Osteoblast (primary cell): ENCODE measurements around the gene GRB10. TPM values are rescaled to one million over a fixed set of nuclear protein-coding genes. Genes with fewer than 3 reads are reported as not detected.
A peak's percentile ranks its signal among the peaks of the same experiment; 100 is the strongest.

Source experiments
- DNase-seq: peaks from one replicate; pipeline ENCODE4 v3.0.0; 2011; ENCODE audit warnings: low spot score, mixed read lengths; ENCODE audit not compliant: insufficient read length; ENCODE audit errors: missing footprints
- H2AFZ ChIP-seq: 2 replicates; pipeline ENCODE4 v1.6.0; 2011; ENCODE audit warnings: mild to moderate bottlenecking, low read length
- H3K27ac ChIP-seq: 2 replicates; pipeline ENCODE4 v1.5.1; 2011; ENCODE audit warnings: mild to moderate bottlenecking, low read depth, low read length, moderate library complexity
- H3K27me3 ChIP-seq: 2 replicates; pipeline ENCODE4 v1.6.0; 2012; ENCODE audit warnings: mild to moderate bottlenecking, control low read depth, inconsistent platforms, low read length, moderate library complexity; ENCODE audit not compliant: insufficient read depth
- H3K36me3 ChIP-seq: 2 replicates; pipeline ENCODE4 v1.5.1; 2011; ENCODE audit warnings: mild to moderate bottlenecking, low read length, control low read depth, moderate library complexity; ENCODE audit not compliant: insufficient read depth
- H3K4me1 ChIP-seq: 2 replicates; pipeline ENCODE4 v1.5.1; 2011; ENCODE audit warnings: mild to moderate bottlenecking, low read length, control low read depth, moderate library complexity; ENCODE audit not compliant: insufficient read depth
- H3K4me2 ChIP-seq: 2 replicates; pipeline ENCODE4 v1.6.0; 2011; ENCODE audit warnings: mild to moderate bottlenecking, low read length; ENCODE audit not compliant: insufficient read depth
- H3K4me3 ChIP-seq: fragments of 200-600 bp; sonication (generic); 3 replicates; pipeline ENCODE4 v1.5.1; 2012; ENCODE audit warnings: mild to moderate bottlenecking, low read length, inconsistent platforms; ENCODE audit not compliant: insufficient read depth
- H3K79me2 ChIP-seq: 2 replicates; pipeline ENCODE4 v1.6.0; 2012; ENCODE audit warnings: mild to moderate bottlenecking, low read length, control low read depth, inconsistent platforms; ENCODE audit not compliant: insufficient read depth
- H3K9me3 ChIP-seq: 2 replicates; pipeline ENCODE4 v1.5.1; 2011; ENCODE audit warnings: low read depth, low read length, control low read depth
- H4K20me1 ChIP-seq: 2 replicates; pipeline ENCODE4 v1.6.0; 2012; ENCODE audit warnings: mild to moderate bottlenecking, low read length, control low read depth; ENCODE audit not compliant: insufficient read depth
- CTCF ChIP-seq: IDR thresholded peaks from 2 replicates; pipeline ENCODE4 v1.5.1; 2011; ENCODE audit warnings: mild to moderate bottlenecking, low read depth, low read length, moderate library complexity; ENCODE audit errors: extremely low read depth
- total RNA-seq: library from RNA; depleted of rRNA; stranded (reverse); fragments of >200 nt; gene quantifications from 2 replicates; pipeline ENCODE4 v1.2.3, GENCODE V29; 2012

GRB10 gene
- total RNA-seq, 1 donor = 62.6 TPM

- Histone ChIP-seq H4K20me1 (peaks cover 3% of the 10 kb centered on the region), H3K79me2 (no peaks in the 10 kb centered on the region), H2AFZ (no peak overlapping the region), H3K36me3 (peaks cover 38% of the 10 kb centered on the region), H3K27me3 (no peaks in the 10 kb centered on the region), H3K4me3 (no peak overlapping the region), H3K27ac (no peak overlapping the region), H3K9me3 (no peaks in the 10 kb centered on the region), H3K4me2 (no peak overlapping the region), H3K4me1 (no peaks in the 10 kb centered on the region)
- no peak for DNase-seq
- no peak for TF ChIP-seq CTCF
Observed at GRCh38 chr7:50598460-50599343, 184.0 kb downstream of the GRB10 start.

GRCh38 chr7:50596484-50596883, 186.2 kb downstream of the GRB10 start:
- Histone ChIP-seq H2AFZ (no peak overlapping the region), H3K4me3 (no peak overlapping the region), H3K27ac (no peak overlapping the region), H3K36me3 (peaks cover 37% of the 10 kb centered on the region), H3K79me2 (no peaks in the 10 kb centered on the region), H4K20me1 (no peaks in the 10 kb centered on the region), H3K4me1 (no peaks in the 10 kb centered on the region), H3K27me3 (no peaks in the 10 kb centered on the region), H3K4me2 (no peak overlapping the region), H3K9me3 (no peaks in the 10 kb centered on the region)
- no peak for DNase-seq
- no peak for TF ChIP-seq CTCF

- H3K4me1 ChIP-seq = no peaks in the 10 kb centered on the region
- no peaks in the 10 kb centered on the region for H3K27me3 ChIP-seq
- H3K9me3 ChIP-seq = no peaks in the 10 kb centered on the region
- DNase-seq = no peak
- no peaks in the 10 kb centered on the region for H4K20me1 ChIP-seq
- H3K27ac ChIP-seq = no peak overlapping the region
- TF ChIP-seq CTCF = peak; percentile 61
- H3K36me3 ChIP-seq = peaks cover 37% of the 10 kb centered on the region
- no peaks in the 10 kb centered on the region for H3K79me2 ChIP-seq
- no peak overlapping the region for H3K4me3 ChIP-seq
- no peak overlapping the region for H3K4me2 ChIP-seq
- no peak overlapping the region for H2AFZ ChIP-seq
Observed at GRCh38 chr7:50595491-50596102, 187.1 kb downstream of the GRB10 start.
